HEK293 (cell line): Measurements from ENCODE around the gene AEBP2.

Experiments
- CTCF ChIP-seq: fragments of 450-650 bp; formaldehyde crosslinking; IDR thresholded peaks from 2 replicates; pipeline ENCODE4 v1.5.1; 2016; ENCODE audit warnings: missing biosample characterization, missing genetic modification characterization
- ELK4 ChIP-seq: IDR thresholded peaks from 2 replicates; pipeline ENCODE4 v1.6.1; 2011; ENCODE audit warnings: mild to moderate bottlenecking, low read depth, low read length, borderline replicate concordance
- KLF1 ChIP-seq: fragments of 450-650 bp; formaldehyde crosslinking; IDR thresholded peaks from 2 replicates; pipeline ENCODE4 v1.5.1; 2016; ENCODE audit warnings: missing biosample characterization, missing genetic modification characterization
- MYNN ChIP-seq: fragments of 450-650 bp; formaldehyde crosslinking; IDR thresholded peaks from 2 replicates; pipeline ENCODE4 v1.5.1; 2016; ENCODE audit warnings: missing biosample characterization, missing genetic modification characterization, borderline replicate concordance
- REPIN1 ChIP-seq: fragments of 450-650 bp; formaldehyde crosslinking; IDR thresholded peaks from 2 replicates; pipeline ENCODE4 v1.5.1; 2017; ENCODE audit warnings: missing biosample characterization, missing genetic modification characterization, low read depth
- SALL2 ChIP-seq: fragments of 450-650 bp; formaldehyde crosslinking; IDR thresholded peaks from 2 replicates; pipeline ENCODE4 v1.5.0; 2017; ENCODE audit warnings: missing biosample characterization, mild to moderate bottlenecking, missing genetic modification characterization, borderline replicate concordance
- SP2 ChIP-seq: fragments of 450-650 bp; formaldehyde crosslinking; IDR thresholded peaks from 2 replicates; pipeline ENCODE4 v1.5.1; 2016; ENCODE audit warnings: missing biosample characterization, missing genetic modification characterization
- YY1 ChIP-seq: fragments of 450-650 bp; formaldehyde crosslinking; IDR thresholded peaks from 2 replicates; pipeline ENCODE4 v1.5.1; 2018; ENCODE audit warnings: missing biosample characterization, missing genetic modification characterization
- ZFP41 ChIP-seq: fragments of 450-650 bp; formaldehyde crosslinking; IDR thresholded peaks from 2 replicates; pipeline ENCODE4 v1.5.1; 2016; ENCODE audit warnings: missing biosample characterization, missing genetic modification characterization, borderline replicate concordance
- ZNF26 ChIP-seq: fragments of 450-650 bp; formaldehyde crosslinking; IDR thresholded peaks from 2 replicates; pipeline ENCODE4 v1.5.1; 2016; ENCODE audit warnings: missing biosample characterization, missing genetic modification characterization
- ZNF571 ChIP-seq: fragments of 450-650 bp; formaldehyde crosslinking; IDR thresholded peaks from 2 replicates; pipeline ENCODE4 v1.5.0; 2017; ENCODE audit warnings: missing biosample characterization, missing genetic modification characterization
- ZNF596 ChIP-seq: fragments of 450-650 bp; IDR thresholded peaks from 2 replicates; pipeline ENCODE4 v1.5.0; 2018; ENCODE audit warnings: missing biosample characterization, mild to moderate bottlenecking, missing genetic modification characterization, moderate library complexity
- TF ChIP-seq, protein P1 (sequence below): fragments of 450-650 bp; formaldehyde crosslinking; IDR thresholded peaks from 2 replicates; pipeline ENCODE4 v1.5.1; 2016; ENCODE audit warnings: missing biosample characterization, missing genetic modification characterization

GRCh38 chr12:19464192-19464580, 24.9 kb downstream of the AEBP2 start:
- no peak for TF ChIP-seq SP2
- no peak for TF ChIP-seq CTCF (tag by site-specific recombination)
- TF ChIP-seq MYNN (tag by site-specific recombination) = no peak
- TF ChIP-seq YY1 (tag by site-specific recombination) = no peak
- TF ChIP-seq ZNF26 = no peak
- TF ChIP-seq ZNF596 (tag by site-specific recombination) = no peak
- no peak for TF ChIP-seq KLF1 (tag by site-specific recombination)
- no peak for TF ChIP-seq ZFP41
- no peak for TF ChIP-seq ZNF571 (tag by site-specific recombination)
- no peak for TF ChIP-seq ELK4
- no peak for TF ChIP-seq SALL2
- TF ChIP-seq REPIN1 (tag by site-specific recombination) = no peak
- TF ChIP-seq, protein P1, sequence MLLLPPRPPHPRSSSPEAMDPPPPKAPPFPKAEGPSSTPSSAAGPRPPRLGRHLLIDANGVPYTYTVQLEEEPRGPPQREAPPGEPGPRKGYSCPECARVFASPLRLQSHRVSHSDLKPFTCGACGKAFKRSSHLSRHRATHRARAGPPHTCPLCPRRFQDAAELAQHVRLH (tag by site-specific recombination) = no peak
